SK-N-SH (cell line): ENCODE results near the gene KRTAP2-4.
"Not testable (repeated sequence)": the region's sequence is repeated elsewhere in the genome, so short reads cannot be mapped to it uniquely, and the experiment has no call there.

Experiments used
- CTCF ChIP-seq: fragments of 200-600 bp; sonication (generic); IDR thresholded peaks from 2 replicates; pipeline ENCODE4 v1.6.1; 2017; ENCODE audit warnings: antibody characterized with exemption, mild to moderate bottlenecking, moderate library complexity
- SMC3 ChIP-seq: IDR thresholded peaks from 2 replicates; pipeline ENCODE4 v1.6.1; 2012; ENCODE audit warnings: low read depth, low read length, improper control_type of control experiment
- TF ChIP-seq, protein P1 (sequence below): IDR thresholded peaks from 2 replicates; pipeline ENCODE4 v1.4.0; 2012; ENCODE audit warnings: low read depth

DNA sequence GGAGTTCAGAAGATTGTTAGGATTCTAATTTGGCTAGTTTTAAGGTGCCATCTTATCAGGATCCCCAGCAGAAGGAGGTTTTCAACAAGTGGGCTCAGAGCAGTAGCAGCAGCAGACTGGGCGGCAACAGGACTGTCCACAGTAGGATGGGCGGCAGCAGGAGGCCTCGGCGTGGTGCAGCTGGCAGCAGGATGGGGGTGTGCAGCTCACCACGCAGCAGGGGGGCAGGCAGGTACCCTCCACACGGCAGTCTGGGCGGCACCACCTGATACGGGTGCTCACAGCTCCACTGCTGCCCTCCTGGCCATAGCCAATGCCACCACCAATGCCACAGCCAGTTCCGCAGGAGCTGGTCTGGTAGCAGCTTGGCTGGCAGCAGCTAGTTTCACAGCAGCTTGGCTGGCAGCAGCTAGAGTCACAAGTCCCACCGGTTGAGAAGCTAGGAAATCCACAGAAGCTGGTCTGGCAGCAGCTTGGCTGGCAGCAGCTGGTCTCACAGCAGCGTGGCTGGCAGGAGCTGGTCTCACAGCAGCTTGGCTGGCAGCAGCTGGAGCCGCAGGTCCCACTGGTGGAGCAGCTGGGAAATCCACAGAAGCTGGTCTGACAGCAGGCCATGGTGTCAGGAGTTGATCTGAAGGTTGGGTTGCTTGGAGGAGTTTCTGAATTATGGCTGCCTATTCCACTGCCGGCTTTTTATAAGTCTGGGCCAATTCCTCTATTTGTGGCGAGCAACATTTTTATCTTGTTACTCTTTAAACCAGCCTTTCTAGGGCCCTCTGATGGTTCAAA lies 24.7 kb downstream of the KRTAP2-4 start, which contains the start of gene KRTAP1-1:
- TF ChIP-seq, protein P1, sequence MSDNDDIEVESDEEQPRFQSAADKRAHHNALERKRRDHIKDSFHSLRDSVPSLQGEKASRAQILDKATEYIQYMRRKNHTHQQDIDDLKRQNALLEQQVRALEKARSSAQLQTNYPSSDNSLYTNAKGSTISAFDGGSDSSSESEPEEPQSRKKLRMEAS, result not testable (repeated sequence)
- TF ChIP-seq CTCF, result peak; percentile 26; the same call in 1 of the 2 replicates
- TF ChIP-seq SMC3, result not testable (repeated sequence)
